Endothelial cell of hepatic sinusoid (primary cell): ENCODE data around the gene SKI.
"Not testable (repeated sequence)": the region's sequence is repeated elsewhere in the genome, so short reads cannot be mapped to it uniquely, and the experiment has no call there.

Source experiments
- in situ Hi-C: cut with HindIII; loops from 2 replicates; pipeline ENCODE4 v1.10.0; 2017; ENCODE audit warnings: low sequenced_read_pairs

Gene SKI

GRCh38 chr1:2314803-2315673 lies 86.9 kb downstream of the SKI start:
- in situ Hi-C loops, result no loop called here

GRCh38 chr1:2315674-2316450 lies 87.7 kb downstream of the SKI start:
- in situ Hi-C loops, result no loop called here

- in situ Hi-C loops, result no loop called here
These were observed 88.4 kb downstream of the SKI start for GRCh38 chr1:2316451-2316961.

- in situ Hi-C loops, result no loop called here
These were observed 89.3 kb downstream of the SKI start for GRCh38 chr1:2317230-2318065.

- in situ Hi-C loops, result no loop called here
These were observed 90.5 kb downstream of the SKI start for GRCh38 chr1:2318314-2319278.

- in situ Hi-C loops, result no loop called here
These were observed 91.2 kb downstream of the SKI start for GRCh38 chr1:2319291-2319690.

GRCh38 chr1:2320006-2320405 lies 91.9 kb downstream of the SKI start:
- in situ Hi-C loops, result no loop called here

- in situ Hi-C loops, result no loop called here
These were observed 92.9 kb downstream of the SKI start for GRCh38 chr1:2320760-2321667.

GRCh38 chr1:2322065-2322571 lies 94.0 kb downstream of the SKI start:
- in situ Hi-C loops, result no loop called here

- in situ Hi-C loops, result no loop called here
These were observed 94.6 kb downstream of the SKI start for GRCh38 chr1:2322581-2323211.

- in situ Hi-C loops, result no loop called here
These were observed 95.4 kb downstream of the SKI start for GRCh38 chr1:2323451-2323974.

- in situ Hi-C loops, result no loop called here
These were observed 96.6 kb downstream of the SKI start for GRCh38 chr1:2324553-2325366.

- in situ Hi-C loops, result no loop called here
These were observed 98.4 kb downstream of the SKI start for GRCh38 chr1:2326524-2326923.

GRCh38 chr1:2327162-2327561 lies 99.0 kb downstream of the SKI start:
- in situ Hi-C loops, result not testable (repeated sequence)

GRCh38 chr1:2327841-2328240 lies 99.7 kb downstream of the SKI start:
- in situ Hi-C loops, result no loop called here

- in situ Hi-C loops, result no loop called here
These were observed 100.7 kb downstream of the SKI start for GRCh38 chr1:2328676-2329455.
